H1 (cell line): ENCODE results near the gene FCRLA. TPM values are rescaled to one million over a fixed set of nuclear protein-coding genes. Genes with fewer than 3 reads are reported as not detected.

Experiments used
- CTCF ChIA-PET: fragments of 300-600 bp; sonication (Branson Sonifier 250); formaldehyde crosslinking; loops from one replicate; lab custom pipeline; 2021; ENCODE audit not compliant: partially characterized antibody; lab: Charles Lee
- POLR2A ChIA-PET: fragments of 300-600 bp; sonication (Branson Sonifier 250); formaldehyde crosslinking; loops from one replicate; lab custom pipeline; 2021; ENCODE audit warnings: inconsistent platforms; ENCODE audit not compliant: partially characterized antibody; lab: Charles Lee
- DNase-seq, 2 experiments: peaks; one replicate each; pipeline versions ENCODE4 v3.0.0 to v3.0.0-alpha.2; 2010 to 2022; ENCODE audit warnings: low spot score in 2 of 2, low read depth in 1 of 2, mixed read lengths in 1 of 2
- FAIRE-seq: peaks from 2 replicates; lab custom pipeline; 2011; peaks lifted over from hg19 to GRCh38; lab: Jason Lieb, UNC
- H2AFZ ChIP-seq: 2 replicates; pipeline ENCODE4 v1.8.1; 2012; ENCODE audit warnings: low read length, inconsistent platforms
- H2AK5ac ChIP-seq: 2 replicates; pipeline ENCODE4 v1.6.1; 2013; ENCODE audit warnings: low read depth, low read length
- H2BK120ac ChIP-seq: replicated peaks from 2 replicates; pipeline ENCODE3; 2013; ENCODE audit warnings: low read depth, low read length, inconsistent platforms
- H2BK12ac ChIP-seq: 2 replicates; pipeline ENCODE4 v1.6.1; 2013; ENCODE audit warnings: low read depth, low read length
- H2BK15ac ChIP-seq: 2 replicates; pipeline ENCODE4 v1.6.1; 2013; ENCODE audit warnings: low read length
- H2BK20ac ChIP-seq: 2 replicates; pipeline ENCODE4 v1.6.1; 2013; ENCODE audit warnings: low read length
- H2BK5ac ChIP-seq: 2 replicates; pipeline ENCODE4 v1.6.1; 2013; ENCODE audit warnings: low read depth, low read length
- H3K14ac ChIP-seq: 2 replicates; pipeline ENCODE4 v1.6.1; 2013; ENCODE audit warnings: inconsistent platforms; ENCODE audit not compliant: insufficient read length
- H3K18ac ChIP-seq: 2 replicates; pipeline ENCODE4 v1.6.1; 2013; ENCODE audit warnings: low read length; ENCODE audit errors: extremely low read depth
- H3K23ac ChIP-seq: 2 replicates; pipeline ENCODE4 v1.6.1; 2013; ENCODE audit warnings: inconsistent platforms; ENCODE audit not compliant: insufficient read length
- H3K23me2 ChIP-seq: 2 replicates; pipeline ENCODE4 v1.6.1; 2013; ENCODE audit warnings: low read depth, low read length
- H3K27ac ChIP-seq: 2 replicates; pipeline ENCODE4 v1.6.1; 2011; ENCODE audit warnings: low read depth, low read length, inconsistent platforms
- H3K27me3 ChIP-seq, 4 experiments: replicated peaks in 1 of 4; 1 replicate in 1 of 4; 2 replicates in 3 of 4; pipeline versions ENCODE4 v1.6.1 to v1.8.1; 2011 to 2013; ENCODE audit warnings: low read length in 3 of 4, mild to moderate bottlenecking in 3 of 4, inconsistent platforms in 2 of 4, mixed read lengths in 2 of 4, moderate library complexity in 1 of 4; ENCODE audit not compliant: control insufficient read depth in 3 of 4, insufficient read depth in 3 of 4; ENCODE audit errors: extremely low read depth in 1 of 4
- H3K36me3 ChIP-seq, 4 experiments: 2 replicates each; pipeline versions ENCODE4 v1.6.1 to v1.8.1; 2011 to 2013; ENCODE audit warnings: mild to moderate bottlenecking in 4 of 4, low read length in 3 of 4, moderate library complexity in 2 of 4, control low read depth in 1 of 4, inconsistent platforms in 1 of 4; ENCODE audit not compliant: insufficient read depth in 4 of 4, control insufficient read depth in 2 of 4
- H3K4ac ChIP-seq: replicated peaks from 2 replicates; pipeline ENCODE3; 2013; ENCODE audit warnings: low read length, low read depth, mixed read lengths, inconsistent platforms; ENCODE audit not compliant: insufficient read length
- H3K4me1 ChIP-seq, 4 experiments: replicated peaks in 1 of 4; 1 replicate in 1 of 4; 2 replicates in 3 of 4; pipeline versions ENCODE4 v1.6.1 to v1.8.1; 2011 to 2013; ENCODE audit warnings: low read length in 3 of 4, inconsistent platforms in 2 of 4, mixed read lengths in 1 of 4; ENCODE audit not compliant: insufficient read depth in 4 of 4, control insufficient read depth in 3 of 4
- H3K4me2 ChIP-seq, 2 experiments: 2 replicates each; pipeline versions ENCODE4 v1.6.1 to v1.8.1; 2011 to 2013; ENCODE audit warnings: low read depth in 2 of 2, low read length in 2 of 2, control low read depth in 1 of 2, inconsistent platforms in 1 of 2, mild to moderate bottlenecking in 1 of 2; ENCODE audit not compliant: insufficient read depth in 1 of 2
- H3K4me3 ChIP-seq, 4 experiments: fragments of 200-600, 300-600 bp in 1 of 4; sonication (generic), shearing (Covaris generic), sonication (Bioruptor Twin) in 1 of 4; 2 replicates each; pipeline versions ENCODE4 v1.5.1 to v1.8.1; 2011 to 2016; ENCODE audit warnings: low read length in 4 of 4, low read depth in 3 of 4, control low read depth in 2 of 4, inconsistent platforms in 2 of 4, mild to moderate bottlenecking in 2 of 4, mixed read lengths in 1 of 4, moderate library complexity in 1 of 4; ENCODE audit not compliant: insufficient read depth in 2 of 4; ENCODE audit errors: extremely low read depth in 1 of 4
- H3K56ac ChIP-seq: replicated peaks from 2 replicates; pipeline ENCODE3; 2013; ENCODE audit warnings: low read depth, mild to moderate bottlenecking, mixed read lengths, low read length, inconsistent platforms; ENCODE audit not compliant: insufficient read length
- H3K79me1 ChIP-seq: 2 replicates; pipeline ENCODE4 v1.6.1; 2013; ENCODE audit warnings: low read depth, low read length, control low read depth
- H3K79me2 ChIP-seq, 2 experiments: 2 replicates each; pipeline versions ENCODE4 v1.6.1 to v1.8.1; 2012 to 2013; ENCODE audit warnings: low read length in 2 of 2, mild to moderate bottlenecking in 2 of 2, inconsistent platforms in 1 of 2; ENCODE audit not compliant: insufficient read depth in 2 of 2, control insufficient read depth in 1 of 2
- H3K9ac ChIP-seq, 4 experiments: replicated peaks in 1 of 4; 1 replicate in 1 of 4; 2 replicates in 3 of 4; pipeline versions ENCODE4 v1.6.1 to v1.8.1; 2011 to 2013; ENCODE audit warnings: low read depth in 3 of 4, low read length in 3 of 4, control low read depth in 2 of 4, mild to moderate bottlenecking in 2 of 4, moderate library complexity in 2 of 4, inconsistent platforms in 1 of 4; ENCODE audit errors: extremely low read depth in 1 of 4
- H3K9me3 ChIP-seq, 2 experiments: 2 replicates each; pipeline versions ENCODE4 v1.6.1 to v1.8.1; 2012 to 2013; ENCODE audit warnings: mild to moderate bottlenecking in 2 of 2, moderate library complexity in 2 of 2, control low read depth in 1 of 2, inconsistent platforms in 1 of 2, low read depth in 1 of 2, low read length in 1 of 2, mixed read lengths in 1 of 2; ENCODE audit not compliant: insufficient read depth in 2 of 2
- H4K20me1 ChIP-seq, 2 experiments: replicated peaks in 1 of 2; 2 replicates each; pipeline versions ENCODE3 to v1.8.1; 2011 to 2013; ENCODE audit warnings: inconsistent platforms in 2 of 2, low read length in 2 of 2, mild to moderate bottlenecking in 1 of 2; ENCODE audit not compliant: insufficient read depth in 2 of 2, control insufficient read depth in 1 of 2
- H4K5ac ChIP-seq: 2 replicates; pipeline ENCODE4 v1.6.1; 2013; ENCODE audit warnings: low read length, low read depth, mixed read lengths, inconsistent platforms; ENCODE audit not compliant: insufficient read length
- H4K8ac ChIP-seq: 2 replicates; pipeline ENCODE4 v1.8.0; 2013; ENCODE audit warnings: mild to moderate bottlenecking, moderate library complexity, low read length, inconsistent platforms; ENCODE audit not compliant: insufficient read depth; ENCODE audit errors: extremely low read depth
- H4K91ac ChIP-seq: replicated peaks from 2 replicates; pipeline ENCODE3; 2013; ENCODE audit warnings: low read length, mixed read lengths, inconsistent platforms; ENCODE audit not compliant: insufficient read length
- EP300 ChIP-seq, 2 experiments: IDR thresholded peaks; 1 replicate in 1 of 2; 2 replicates in 1 of 2; pipeline ENCODE4 v1.6.1; 2011 to 2012; ENCODE audit warnings: low read depth in 2 of 2, low read length in 2 of 2, mild to moderate bottlenecking in 2 of 2, borderline replicate concordance in 1 of 2, inconsistent platforms in 1 of 2, moderate library complexity in 1 of 2
- HDAC6 ChIP-seq: IDR thresholded peaks from one replicate; pipeline ENCODE4 v1.7.1; 2012; ENCODE audit warnings: low read depth, mild to moderate bottlenecking, inconsistent platforms, low read length, moderate library complexity
- POU5F1 ChIP-seq: IDR thresholded peaks from 2 replicates; pipeline ENCODE4 v1.6.1; 2011; ENCODE audit warnings: low read depth, mild to moderate bottlenecking, low read length, moderate library complexity
- TAF7 ChIP-seq: optimal IDR thresholded peaks from 2 replicates; pipeline ENCODE3; 2011; ENCODE audit warnings: low read depth, mild to moderate bottlenecking, inconsistent platforms, low read length, moderate library complexity, borderline replicate concordance
- WGBS, 2 experiments: shearing (Covaris generic) in 1 of 2; methylation state at CpG; one replicate each; pipeline versions ENCODE4 v1.1.6 to v1.1.7; 2013 to 2015; ENCODE audit warnings: low lambda C conversion rate in 2 of 2, mixed read lengths in 2 of 2, inconsistent platforms in 1 of 2, low coverage in 1 of 2, missing lambda C conversion rate in 1 of 2; ENCODE audit not compliant: insufficient replicate concordance in 2 of 2, insufficient coverage in 1 of 2, insufficient read length in 1 of 2; ENCODE audit errors: extremely low coverage in 1 of 2, missing lambda C conversion rate in 1 of 2; 5-methylcytosine and 5-hydroxymethylcytosine counted together
- polyA plus RNA-seq, 7 experiments: library from polyadenylated mRNA; depleted of rRNA in 3 of 7; stranded (reverse) in 5 of 7; unstranded in 2 of 7; fragments of >200 nt in 5 of 7; fragments of 200-250 nt in 2 of 7; gene quantifications; 1 replicate in 5 of 7; 2 replicates in 1 of 7; 4 replicates in 1 of 7; pipeline versions ENCODE4 v1.2.1 to v1.2.3, GENCODE V29; 2011 to 2013; ENCODE audit warnings: missing spikeins in 2 of 7, mixed read lengths in 2 of 7
- total RNA-seq: library from RNA; stranded (reverse); fragmentation: NEBNext Ultra II Directional; extraction: Animal tissue kit (Norgen Biotek cat#: 25700); gene quantifications from 2 replicates; pipeline ENCODE4 v1.2.1, GENCODE V29; 2021
- TF ChIP-seq, protein P1 (sequence below): IDR thresholded peaks from 2 replicates; pipeline ENCODE4 v1.6.1; 2012; ENCODE audit warnings: low read length, inconsistent platforms

The FCRLA gene
- total and polyA plus RNA-seq, 2 of the 8 experiments (the other 6 are each of a cell fraction or from before 2014, with no cell fraction given) = not detected

DNA sequence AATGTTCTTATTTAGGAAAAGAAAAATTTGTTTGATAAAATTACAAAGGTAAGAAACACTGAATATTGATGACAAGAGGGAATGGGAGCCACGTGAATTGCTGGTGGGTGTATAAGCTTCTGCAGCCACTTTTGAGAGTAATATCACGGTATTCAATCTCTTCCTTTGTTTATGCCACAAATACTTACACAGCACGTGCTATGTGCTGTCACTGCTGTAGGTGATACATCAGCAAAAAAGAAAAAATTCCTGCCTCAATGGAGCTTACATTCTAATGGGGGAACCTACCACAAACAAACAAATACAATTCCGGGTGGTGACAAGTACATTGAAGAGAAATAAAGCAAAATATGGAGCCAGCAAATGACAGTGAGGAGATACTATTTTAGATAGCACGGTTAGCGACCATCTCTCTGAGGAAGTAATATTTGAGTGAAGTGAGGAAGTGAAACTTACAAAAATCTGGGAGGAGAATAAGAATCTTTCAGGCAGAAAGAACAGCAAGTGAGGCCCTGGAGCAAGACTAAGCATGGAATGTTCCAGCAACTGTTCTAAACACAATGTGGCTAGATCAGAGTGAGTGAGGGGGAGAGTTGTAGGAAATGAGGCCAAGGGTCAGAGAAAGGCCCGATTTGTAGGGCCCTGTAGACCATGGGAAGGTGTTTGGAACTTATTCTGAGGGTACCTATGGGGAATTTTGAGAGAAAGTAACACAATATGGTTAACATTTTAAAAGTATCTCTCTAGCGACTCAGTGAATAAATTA is 11.7 kb downstream of the FCRLA start:
- no peaks in the 10 kb centered on the region for H3K4me1 ChIP-seq
- no peak overlapping the region for H3K4ac ChIP-seq
- H4K8ac ChIP-seq = no peak overlapping the region
- H4K5ac ChIP-seq = no peak overlapping the region
- H3K36me3 ChIP-seq = no peaks in the 10 kb centered on the region
- H2BK20ac ChIP-seq = no peak overlapping the region
- no peak overlapping the region for H2BK5ac ChIP-seq
- FAIRE-seq (no peak), DNase-seq (no peak)
- H3K9ac ChIP-seq = no peak overlapping the region
- H3K56ac ChIP-seq = no peak overlapping the region
- H3K14ac ChIP-seq = no peak overlapping the region
- no peak overlapping the region for H3K27ac ChIP-seq
- no peak overlapping the region for H2AK5ac ChIP-seq
- no peaks in the 10 kb centered on the region for H3K79me1 ChIP-seq
- no peak overlapping the region for H3K4me2 ChIP-seq
- H2BK15ac ChIP-seq = no peak overlapping the region
- no peak overlapping the region for H2AFZ ChIP-seq
- no peak overlapping the region for H3K4me3 ChIP-seq
- ChIA-PET POLR2A (no interaction called here), CTCF (interaction anchor here (0.7 to 1.4 kb wide), 2 partner anchors 19 to 31 kb away, joined by 3 to 5 read pairs; partner anchors contain the start of gene DUSP12)
- H4K91ac ChIP-seq = no peak overlapping the region
- H3K27me3 ChIP-seq = no peaks in the 10 kb centered on the region; a peak in 2 of 7 replicates
- H3K9me3 ChIP-seq = no peaks in the 10 kb centered on the region
- H4K20me1 ChIP-seq = no peaks in the 10 kb centered on the region
- H3K79me2 ChIP-seq = no peaks in the 10 kb centered on the region
- H3K23me2 ChIP-seq = no peaks in the 10 kb centered on the region
- WGBS, 2 experiments = 88% methylated on average over 8 of the region's 8 CpGs; no CpG with 5 or more reads in 1 of the 2 experiments
- H3K23ac ChIP-seq = no peak overlapping the region
- no peak overlapping the region for H3K18ac ChIP-seq
- no peak overlapping the region for H2BK12ac ChIP-seq
- H2BK120ac ChIP-seq = no peak overlapping the region
- TF ChIP-seq POU5F1 (no peak), EP300 (IDR thresholded peaks at IDR 0.05; ENCODE audit: borderline replicate concordance in 1 of 2, low read depth in 2 of 2, low read length in 2 of 2) (no peak), HDAC6 (no peak), TAF7 (no peak)
- TF ChIP-seq, protein P1, sequence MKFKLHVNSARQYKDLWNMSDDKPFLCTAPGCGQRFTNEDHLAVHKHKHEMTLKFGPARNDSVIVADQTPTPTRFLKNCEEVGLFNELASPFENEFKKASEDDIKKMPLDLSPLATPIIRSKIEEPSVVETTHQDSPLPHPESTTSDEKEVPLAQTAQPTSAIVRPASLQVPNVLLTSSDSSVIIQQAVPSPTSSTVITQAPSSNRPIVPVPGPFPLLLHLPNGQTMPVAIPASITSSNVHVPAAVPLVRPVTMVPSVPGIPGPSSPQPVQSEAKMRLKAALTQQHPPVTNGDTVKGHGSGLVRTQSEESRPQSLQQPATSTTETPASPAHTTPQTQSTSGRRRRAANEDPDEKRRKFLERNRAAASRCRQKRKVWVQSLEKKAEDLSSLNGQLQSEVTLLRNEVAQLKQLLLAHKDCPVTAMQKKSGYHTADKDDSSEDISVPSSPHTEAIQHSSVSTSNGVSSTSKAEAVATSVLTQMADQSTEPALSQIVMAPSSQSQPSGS = no peak
